ENCODE data around the gene ODC1. TPM values are rescaled to one million over a fixed set of nuclear protein-coding genes. Genes with fewer than 3 reads are reported as not detected.

The ODC1 gene
- total and polyA plus RNA-seq, 3 experiments from 2014 or later = 57.1 to 566 (median 565) TPM

- peaks cover 32% of the 10 kb centered on the region for H3K36me3 ChIP-seq (ENCODE audit: insufficient read depth, low read length)
- H3K27me3 ChIP-seq (ENCODE audit: insufficient read depth, low read length, poor library complexity, severe bottlenecking) = no peaks in the 10 kb centered on the region
- Mint-ChIP-seq H3K27me3 (peaks cover 0 to 11% of the 10 kb centered on the region in 2 donors), H3K4me3 (no peak overlapping the region), H3K4me1 (peaks cover 10 to 14% (median 10%) of the 10 kb centered on the region in 3 donors), H3K9me3 (no peaks in the 10 kb centered on the region), H3K27ac (no peak overlapping the region), H3K36me3 (peaks cover 0 to 33% (median 7%) of the 10 kb centered on the region in 3 donors)
- peak in 1 of 5 donors; percentile 45 for DNase-seq
- ChIA-PET POLR2A (interaction anchor here (1.2 kb wide), 1 partner anchor 10 kb away, joined by 5 read pairs; no protein-coding TSS in a partner anchor), CTCF (interaction anchor here (1.3 to 5.7 kb wide), 6 partner anchors 10 to 366 kb away, joined by 3 to 106 read pairs (median 4); partner anchors contain the start of gene RRM2)
- peaks cover 7% of the 10 kb centered on the region for H3K4me1 ChIP-seq (ENCODE audit: insufficient read depth, low read length)
- H3K9me3 ChIP-seq (ENCODE audit: low read length) = no peaks in the 10 kb centered on the region
- H3K4me3 ChIP-seq (ENCODE audit: low read length) = no peak overlapping the region
- H3K27ac ChIP-seq (ENCODE audit: low read depth, low read length) = no peak overlapping the region
Measured at GRCh38 chr2:10436583-10437110, 11.5 kb downstream of the ODC1 start.

GRCh38 chr2:10435820-10436204 is 12.3 kb downstream of the ODC1 start:
- Mint-ChIP-seq H3K4me3 (no peak overlapping the region), H3K9me3 (no peaks in the 10 kb centered on the region), H3K27me3 (peaks cover 0 to 12% of the 10 kb centered on the region in 2 donors), H3K27ac (no peak overlapping the region), H3K4me1 (peaks cover 10 to 21% (median 11%) of the 10 kb centered on the region in 3 donors), H3K36me3 (peaks cover 0 to 24% (median 3%) of the 10 kb centered on the region in 3 donors)
- DNase-seq = no peak
- ChIA-PET CTCF (interaction anchor here (0.8 to 5.7 kb wide), 35 partner anchors 11 to 622 kb away, joined by 3 to 106 read pairs (median 6); partner anchors contain the start of genes CYS1, HPCAL1, ODC1 and RRM2), POLR2A (interaction anchor here (1.3 to 1.5 kb wide), 2 partner anchors 12 to 311 kb away, joined by 3 to 13 read pairs; partner anchors contain the start of gene ODC1)
- no peaks in the 10 kb centered on the region for H3K9me3 ChIP-seq (ENCODE audit: low read length)
- H3K36me3 ChIP-seq (ENCODE audit: insufficient read depth, low read length) = peaks cover 24% of the 10 kb centered on the region
- no peaks in the 10 kb centered on the region for H3K27me3 ChIP-seq (ENCODE audit: insufficient read depth, low read length, poor library complexity, severe bottlenecking)
- H3K4me3 ChIP-seq (ENCODE audit: low read length) = no peak overlapping the region
- no peak overlapping the region for H3K27ac ChIP-seq (ENCODE audit: low read depth, low read length)
- H3K4me1 ChIP-seq (ENCODE audit: insufficient read depth, low read length) = peaks cover 7% of the 10 kb centered on the region

- CTCF ChIA-PET = interaction anchor here (0.6 to 5.7 kb wide), 53 partner anchors 9 to 635 kb away, joined by 3 to 106 read pairs (median 5); partner anchors contain the start of genes CYS1, HPCAL1, ODC1 and RRM2
- POLR2A ChIA-PET = interaction anchor here (1.1 to 1.5 kb wide), 3 partner anchors 13 to 360 kb away, joined by 3 to 13 read pairs (median 4); partner anchors contain the start of gene ODC1
- Histone ChIP-seq H3K4me1 (ENCODE audit: insufficient read depth, low read length) (peaks cover 7% of the 10 kb centered on the region), H3K9me3 (ENCODE audit: low read length) (no peaks in the 10 kb centered on the region), H3K27me3 (ENCODE audit: insufficient read depth, low read length, poor library complexity, severe bottlenecking) (no peaks in the 10 kb centered on the region), H3K27ac (ENCODE audit: low read depth, low read length) (no peak overlapping the region), H3K4me3 (ENCODE audit: low read length) (no peak overlapping the region), H3K36me3 (ENCODE audit: insufficient read depth, low read length) (peaks cover 17% of the 10 kb centered on the region)
- DNase-seq = peak; percentile 54 to 76 (median 67)
- H3K4me1 Mint-ChIP-seq = peaks cover 10 to 22% (median 11%) of the 10 kb centered on the region in 3 donors
- H3K9me3 Mint-ChIP-seq = no peaks in the 10 kb centered on the region
- H3K27me3 Mint-ChIP-seq = peaks cover 0 to 15% of the 10 kb centered on the region in 2 donors
- H3K36me3 Mint-ChIP-seq = peaks cover 0 to 18% (median 3%) of the 10 kb centered on the region in 3 donors
- peak overlapping the region in 4 of 7 donors; percentile 20 to 55 (median 44) for H3K4me3 Mint-ChIP-seq
- H3K27ac Mint-ChIP-seq = peak overlapping the region in 2 of 8 donors; percentile 61 to 70
Measured at GRCh38 chr2:10434886-10435819, 13.0 kb downstream of the ODC1 start.

GRCh38 chr2:10433947-10434885 is 13.9 kb downstream of the ODC1 start:
- H3K9me3 ChIP-seq (ENCODE audit: low read length) = no peaks in the 10 kb centered on the region
- Mint-ChIP-seq H3K27ac (peak overlapping the region in 1 of 8 donors; percentile 24), H3K36me3 (peaks cover 0 to 8% (median 0%) of the 10 kb centered on the region in 3 donors), H3K4me1 (peaks cover 10 to 22% (median 11%) of the 10 kb centered on the region in 3 donors), H3K4me3 (peak overlapping the region in 1 of 7 donors; percentile 43), H3K9me3 (no peaks in the 10 kb centered on the region), H3K27me3 (peaks cover 0 to 15% of the 10 kb centered on the region in 2 donors)
- DNase-seq = peak in 1 of 5 donors; percentile 49
- ChIA-PET CTCF (interaction anchor here (0.6 to 5.7 kb wide), 39 partner anchors 8 to 450 kb away, joined by 3 to 106 read pairs (median 6); partner anchors contain the start of genes CYS1, HPCAL1, ODC1 and RRM2), POLR2A (interaction anchor here (1.1 to 1.5 kb wide), 2 partner anchors 14 to 359 kb away, joined by 4 to 13 read pairs; partner anchors contain the start of gene ODC1)
- H3K27ac ChIP-seq (ENCODE audit: low read depth, low read length) = no peak overlapping the region
- no peaks in the 10 kb centered on the region for H3K27me3 ChIP-seq (ENCODE audit: insufficient read depth, low read length, poor library complexity, severe bottlenecking)
- H3K4me3 ChIP-seq (ENCODE audit: low read length) = no peak overlapping the region
- H3K4me1 ChIP-seq (ENCODE audit: insufficient read depth, low read length) = peaks cover 7% of the 10 kb centered on the region
- H3K36me3 ChIP-seq (ENCODE audit: insufficient read depth, low read length) = peaks cover 8% of the 10 kb centered on the region

GRCh38 chr2:10433264-10433946 is 14.7 kb downstream of the ODC1 start:
- peaks cover 0 to under 1% (median 0%) of the 10 kb centered on the region in 3 donors for H3K36me3 Mint-ChIP-seq
- peaks cover 0 to 13% of the 10 kb centered on the region in 2 donors for H3K27me3 Mint-ChIP-seq
- H3K9me3 ChIP-seq (ENCODE audit: low read length) = no peaks in the 10 kb centered on the region
- ChIA-PET POLR2A (no interaction called here), CTCF (interaction anchor here (1.1 to 5.7 kb wide), 8 partner anchors 11 to 362 kb away, joined by 3 to 106 read pairs (median 38); partner anchors contain the start of genes ODC1 and RRM2)
- H3K9me3 Mint-ChIP-seq = no peaks in the 10 kb centered on the region
- peaks cover 10 to 22% (median 11%) of the 10 kb centered on the region in 3 donors for H3K4me1 Mint-ChIP-seq
- no peaks in the 10 kb centered on the region for H3K27me3 ChIP-seq (ENCODE audit: insufficient read depth, low read length, poor library complexity, severe bottlenecking)
- DNase-seq = peak in 1 of 5 donors; percentile 34
- peaks cover 7% of the 10 kb centered on the region for H3K4me1 ChIP-seq (ENCODE audit: insufficient read depth, low read length)
- H3K27ac Mint-ChIP-seq = peak overlapping the region in 3 of 8 donors; percentile 65 to 77 (median 70)
- peaks cover under 1% of the 10 kb centered on the region for H3K36me3 ChIP-seq (ENCODE audit: insufficient read depth, low read length)
- no peak overlapping the region for H3K4me3 ChIP-seq (ENCODE audit: low read length)
- peak overlapping the region in 5 of 7 donors; percentile 2 to 34 (median 4) for H3K4me3 Mint-ChIP-seq
- H3K27ac ChIP-seq (ENCODE audit: low read depth, low read length) = no peak overlapping the region

GRCh38 chr2:10432311-10433181 is 15.6 kb downstream of the ODC1 start:
- DNase-seq = peak in 2 of 5 donors; percentile 23 to 48
- Histone ChIP-seq H3K36me3 (ENCODE audit: insufficient read depth, low read length) (no peaks in the 10 kb centered on the region), H3K4me3 (ENCODE audit: low read length) (peak overlapping the region; percentile 12), H3K27me3 (ENCODE audit: insufficient read depth, low read length, poor library complexity, severe bottlenecking) (no peaks in the 10 kb centered on the region), H3K4me1 (ENCODE audit: insufficient read depth, low read length) (peaks cover 7% of the 10 kb centered on the region), H3K9me3 (ENCODE audit: low read length) (no peaks in the 10 kb centered on the region), H3K27ac (ENCODE audit: low read depth, low read length) (no peak overlapping the region)
- Mint-ChIP-seq H3K27me3 (peaks cover 0 to 13% of the 10 kb centered on the region in 2 donors), H3K4me3 (peak overlapping the region in 6 of 7 donors; percentile 3 to 90 (median 77)), H3K27ac (no peak overlapping the region), H3K36me3 (peaks cover 0 to 2% (median 2%) of the 10 kb centered on the region in 3 donors), H3K9me3 (no peaks in the 10 kb centered on the region), H3K4me1 (peaks cover 10 to 22% (median 11%) of the 10 kb centered on the region in 3 donors)
- ChIA-PET CTCF (interaction anchor here (0.9 to 5.7 kb wide), 8 partner anchors 10 to 384 kb away, joined by 3 to 106 read pairs (median 6); partner anchors contain the start of gene ODC1), POLR2A (interaction anchor here (0.7 kb wide), 1 partner anchor 12 kb away, joined by 3 read pairs; no protein-coding TSS in a partner anchor)
